Activated CD8-positive, alpha-beta T cell treated with anti-CD3 and anti-CD28 coated beads for 36 hours (primary cell): ENCODE data around the gene PCSK9. TPM values are rescaled to one million over a fixed set of nuclear protein-coding genes. Genes with fewer than 3 reads are reported as not detected.

Source experiments
- ATAC-seq: fragments of 200-7000 bp; cut with Tn5 transposase; one replicate; pipeline ENCODE4 v1.10.0; 2021; ENCODE audit warnings: mild to moderate bottlenecking, moderate library complexity
- CTCF ChIA-PET: fragments of 350-600 bp; sonication (Branson Sonifier 250); formaldehyde crosslinking; loops from one replicate; lab custom pipeline; 2021; ENCODE audit warnings: antibody characterized with exemption; lab: Charles Lee
- POLR2A ChIA-PET: fragments of 350-600 bp; sonication (Branson Sonifier 250); formaldehyde crosslinking; loops from one replicate; lab custom pipeline; 2021; ENCODE audit warnings: antibody characterized with exemption; lab: Charles Lee
- DNase-seq: peaks from one replicate; pipeline ENCODE4 v3.0.0-alpha.2; 2020
- H3K27ac Mint-ChIP-seq: one replicate; pipeline ENCODE4 v1.8.0; 2021; ENCODE audit warnings: mild to moderate bottlenecking, mixed read lengths
- H3K27me3 Mint-ChIP-seq: one replicate; pipeline ENCODE4 v1.8.0; 2021; ENCODE audit warnings: mixed read lengths
- H3K36me3 Mint-ChIP-seq: one replicate; pipeline ENCODE4 v1.8.0; 2021; ENCODE audit warnings: low read depth, mixed read lengths
- H3K4me1 Mint-ChIP-seq: one replicate; pipeline ENCODE4 v1.8.0; 2021; ENCODE audit warnings: low read depth, mixed read lengths
- H3K4me3 Mint-ChIP-seq: one replicate; pipeline ENCODE4 v1.8.0; 2021; ENCODE audit warnings: mild to moderate bottlenecking, moderate library complexity, mixed read lengths
- H3K9me3 Mint-ChIP-seq: one replicate; pipeline ENCODE4 v1.8.0; 2021; ENCODE audit warnings: mixed read lengths
- intact Hi-C: fragments of 100-400 bp; cut with micrococcal nuclease; formaldehyde crosslinking; loops from one replicate; pipeline ENCODE4 v1.10.0; 2022
- total RNA-seq, 2 experiments: library from RNA; stranded (reverse); gene quantifications; one replicate each; pipeline ENCODE4 v1.2.3, GENCODE V29; 2021
- TF ChIP-seq, protein P1 (sequence below): fragments of 200-600 bp; IDR thresholded peaks from one replicate; pipeline ENCODE4 v1.8.0; 2022; ENCODE audit warnings: antibody characterized with exemption, mild to moderate bottlenecking

Gene PCSK9
- total RNA-seq, 2 experiments from 2014 or later = not detected

DNA sequence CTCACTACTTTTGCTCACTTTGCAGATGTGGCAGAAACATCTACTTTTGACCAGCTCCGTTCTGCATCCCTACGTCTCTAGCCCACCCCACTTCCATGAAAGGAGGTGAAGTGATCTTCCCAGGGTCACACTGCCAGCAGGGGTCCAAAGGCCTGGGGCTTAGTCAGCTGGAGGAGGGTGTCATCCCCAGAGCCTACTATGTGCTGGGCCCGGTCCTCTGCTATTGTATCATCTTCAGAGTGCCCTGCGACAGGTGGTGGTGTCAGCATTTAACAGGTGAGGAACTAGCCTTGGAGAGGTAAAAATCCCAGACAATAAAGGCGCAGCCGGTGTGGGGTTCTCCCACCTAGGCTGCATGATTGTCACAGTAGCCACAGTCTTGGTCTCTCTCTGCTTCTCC, 46.2 kb upstream of the PCSK9 start:
- H3K27me3 Mint-ChIP-seq = peaks cover 33% of the 10 kb centered on the region
- DNase-seq (no peak), ATAC-seq (no peak)
- H3K27ac Mint-ChIP-seq = no peak overlapping the region
- ChIA-PET CTCF (interaction anchor here (0.5 to 1.0 kb wide), 4 partner anchors 9 to 160 kb away, joined by 3 to 4 read pairs (median 3); no protein-coding TSS in a partner anchor), POLR2A (no interaction called here)
- H3K4me1 Mint-ChIP-seq = peaks cover 24% of the 10 kb centered on the region
- H3K36me3 Mint-ChIP-seq = no peaks in the 10 kb centered on the region
- intact Hi-C loops = no loop called here
- no peak overlapping the region for H3K4me3 Mint-ChIP-seq
- TF ChIP-seq, protein P1, sequence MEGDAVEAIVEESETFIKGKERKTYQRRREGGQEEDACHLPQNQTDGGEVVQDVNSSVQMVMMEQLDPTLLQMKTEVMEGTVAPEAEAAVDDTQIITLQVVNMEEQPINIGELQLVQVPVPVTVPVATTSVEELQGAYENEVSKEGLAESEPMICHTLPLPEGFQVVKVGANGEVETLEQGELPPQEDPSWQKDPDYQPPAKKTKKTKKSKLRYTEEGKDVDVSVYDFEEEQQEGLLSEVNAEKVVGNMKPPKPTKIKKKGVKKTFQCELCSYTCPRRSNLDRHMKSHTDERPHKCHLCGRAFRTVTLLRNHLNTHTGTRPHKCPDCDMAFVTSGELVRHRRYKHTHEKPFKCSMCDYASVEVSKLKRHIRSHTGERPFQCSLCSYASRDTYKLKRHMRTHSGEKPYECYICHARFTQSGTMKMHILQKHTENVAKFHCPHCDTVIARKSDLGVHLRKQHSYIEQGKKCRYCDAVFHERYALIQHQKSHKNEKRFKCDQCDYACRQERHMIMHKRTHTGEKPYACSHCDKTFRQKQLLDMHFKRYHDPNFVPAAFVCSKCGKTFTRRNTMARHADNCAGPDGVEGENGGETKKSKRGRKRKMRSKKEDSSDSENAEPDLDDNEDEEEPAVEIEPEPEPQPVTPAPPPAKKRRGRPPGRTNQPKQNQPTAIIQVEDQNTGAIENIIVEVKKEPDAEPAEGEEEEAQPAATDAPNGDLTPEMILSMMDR = no peak
- no peaks in the 10 kb centered on the region for H3K9me3 Mint-ChIP-seq

DNA sequence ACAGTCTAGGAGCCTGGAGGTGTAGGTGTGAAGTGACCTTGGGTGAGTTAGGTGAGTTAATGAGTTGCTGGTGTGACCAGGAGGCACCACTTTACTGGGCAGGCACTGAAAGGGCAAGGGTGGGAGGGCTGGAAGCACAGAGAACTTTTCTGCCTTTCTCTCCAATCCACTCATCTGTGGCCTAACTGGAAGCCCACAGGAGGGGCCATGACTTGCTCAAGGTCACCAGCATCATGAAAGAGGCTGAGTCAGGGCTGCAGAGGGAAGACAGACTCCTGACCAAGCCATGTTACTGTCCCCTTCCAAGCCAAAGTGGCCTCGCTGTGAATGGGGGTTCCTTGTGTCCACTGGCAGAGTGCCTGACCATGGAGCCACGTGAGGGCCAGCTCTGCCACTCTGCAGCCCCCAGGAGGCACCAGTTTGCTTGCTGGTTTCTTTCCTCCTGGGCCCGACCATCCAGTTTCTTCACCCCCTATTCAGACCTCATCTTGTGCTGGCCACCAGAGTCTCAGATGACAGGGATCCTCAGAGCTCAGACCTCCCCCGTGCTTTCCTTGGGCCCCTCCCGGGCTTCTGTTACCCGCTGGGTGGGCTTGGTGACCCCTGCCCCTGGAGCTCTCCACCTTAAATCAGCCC, 44.9 kb upstream of the PCSK9 start:
- H3K36me3 Mint-ChIP-seq = no peaks in the 10 kb centered on the region
- H3K27me3 Mint-ChIP-seq = peaks cover 37% of the 10 kb centered on the region
- CTCF ChIA-PET = interaction anchor here (3.0 to 5.3 kb wide), 2 partner anchors 44 to 49 kb away, joined by 56 to 64 read pairs; no protein-coding TSS in a partner anchor
- TF ChIP-seq, protein P1 = no peak
- intact Hi-C loops = loop anchor here (2.0 kb wide), 1 partner anchor 44 kb away; no protein-coding TSS in a partner anchor
- H3K4me3 Mint-ChIP-seq = no peak overlapping the region
- ATAC-seq (no peak), DNase-seq (no peak)
- peaks cover 24% of the 10 kb centered on the region for H3K4me1 Mint-ChIP-seq
- H3K9me3 Mint-ChIP-seq = no peaks in the 10 kb centered on the region
- POLR2A ChIA-PET = interaction anchor here (1.5 kb wide), 1 partner anchor 10 kb away, joined by 3 read pairs; no protein-coding TSS in a partner anchor
- H3K27ac Mint-ChIP-seq = no peak overlapping the region

DNA sequence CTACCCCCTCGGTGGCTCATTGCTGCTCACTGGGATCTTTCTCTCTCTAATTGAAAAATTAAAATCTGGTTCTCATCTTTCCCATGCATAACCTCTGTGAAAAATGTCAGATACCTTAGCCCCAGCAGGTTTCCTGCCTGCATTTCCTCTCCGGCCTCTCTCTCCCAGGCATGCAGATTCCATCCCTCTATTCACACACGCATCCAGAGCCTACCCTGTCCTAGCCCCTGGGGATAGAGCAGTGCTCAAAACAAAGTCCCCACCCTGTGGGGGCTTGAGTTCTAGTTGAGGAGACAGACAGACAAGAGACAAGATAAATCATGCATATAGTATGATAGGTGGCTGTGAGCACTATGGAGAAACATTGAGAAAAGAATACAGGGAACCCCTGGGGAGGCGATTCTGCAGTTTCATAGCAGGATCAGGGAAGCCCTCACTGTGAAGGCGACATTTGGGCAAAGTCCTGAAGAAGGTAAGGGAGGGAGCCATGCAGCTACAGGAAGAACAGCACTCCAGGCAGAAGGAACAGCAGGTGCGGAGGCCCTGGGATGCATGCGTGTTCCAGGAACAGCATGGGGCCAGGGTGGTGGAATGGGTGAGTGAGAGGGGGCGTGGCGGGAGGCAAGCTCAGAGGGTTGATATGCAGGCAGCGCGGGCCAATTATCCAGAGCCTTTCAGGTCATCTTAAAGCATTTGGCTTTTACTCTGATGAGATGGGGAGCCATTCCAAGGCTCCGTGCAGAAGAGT, 44.2 kb upstream of the PCSK9 start:
- no peaks in the 10 kb centered on the region for H3K36me3 Mint-ChIP-seq
- intact Hi-C loops = loop anchor here (2.0 kb wide), 1 partner anchor 44 kb away; no protein-coding TSS in a partner anchor
- no peaks in the 10 kb centered on the region for H3K9me3 Mint-ChIP-seq
- ATAC-seq (no peak), DNase-seq (no peak)
- TF ChIP-seq, protein P1 = no peak
- POLR2A ChIA-PET = interaction anchor here (1.5 kb wide), 1 partner anchor 11 kb away, joined by 3 read pairs; no protein-coding TSS in a partner anchor
- H3K27me3 Mint-ChIP-seq = peaks cover 40% of the 10 kb centered on the region
- no peak overlapping the region for H3K27ac Mint-ChIP-seq
- CTCF ChIA-PET = interaction anchor here (0.9 to 5.3 kb wide), 18 partner anchors 8 to 144 kb away, joined by 3 to 64 read pairs (median 6); no protein-coding TSS in a partner anchor
- H3K4me3 Mint-ChIP-seq = no peak overlapping the region
- H3K4me1 Mint-ChIP-seq = peaks cover 24% of the 10 kb centered on the region

DNA sequence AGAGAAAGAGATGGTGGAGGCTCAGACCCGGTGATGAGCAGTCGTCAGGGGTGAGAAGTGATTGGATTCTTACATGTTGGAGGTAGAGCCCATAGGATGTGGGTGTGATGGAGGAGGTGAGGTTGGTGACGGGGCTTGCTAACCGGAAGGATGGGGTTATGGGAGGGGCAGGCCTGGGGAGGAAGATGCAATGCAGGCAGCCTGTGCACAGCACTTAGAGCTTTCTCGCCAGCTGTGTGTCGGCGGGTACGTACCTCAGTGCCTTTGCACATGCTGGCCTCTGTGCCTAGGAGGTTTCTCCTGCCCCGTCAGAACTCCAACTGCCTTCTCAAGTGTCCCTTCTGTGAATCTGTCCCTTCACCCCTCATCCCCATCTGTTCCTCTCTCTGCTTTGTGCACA, 43.5 kb upstream of the PCSK9 start:
- H3K4me3 Mint-ChIP-seq = no peak overlapping the region
- intact Hi-C loops = loop anchor here (2.0 kb wide), 2 partner anchors 45 to 51 kb away; no protein-coding TSS in a partner anchor
- H3K36me3 Mint-ChIP-seq = no peaks in the 10 kb centered on the region
- DNase-seq (peak; percentile 56), ATAC-seq (peak; percentile 83)
- POLR2A ChIA-PET = interaction anchor here (1.0 to 1.5 kb wide), 2 partner anchors 12 to 51 kb away, joined by 3 to 4 read pairs; no protein-coding TSS in a partner anchor
- TF ChIP-seq, protein P1 = no peak
- CTCF ChIA-PET = interaction anchor here (0.9 to 5.3 kb wide), 28 partner anchors 9 to 595 kb away, joined by 3 to 64 read pairs (median 4); partner anchors contain the start of gene PCSK9
- H3K27ac Mint-ChIP-seq = no peak overlapping the region
- peaks cover 24% of the 10 kb centered on the region for H3K4me1 Mint-ChIP-seq
- no peaks in the 10 kb centered on the region for H3K9me3 Mint-ChIP-seq
- H3K27me3 Mint-ChIP-seq = peaks cover 42% of the 10 kb centered on the region
